H1 (cell line): Measurements from ENCODE around the gene TBX4. TPM values are rescaled to one million over a fixed set of nuclear protein-coding genes. Genes with fewer than 3 reads are reported as not detected.

Experiments
- BACH1 ChIP-seq: IDR thresholded peaks from 2 replicates; pipeline ENCODE4 v1.6.1; 2012; ENCODE audit warnings: low read length, improper control_type of control experiment
- BCL11A ChIP-seq, 2 experiments: IDR thresholded peaks; one replicate each; pipeline ENCODE4 v1.6.1; 2011; ENCODE audit warnings: low read depth in 2 of 2, low read length in 2 of 2, mild to moderate bottlenecking in 2 of 2
- CBX5 ChIP-seq: fragments of 300-800, 300-1000 bp; sonication (generic); IDR thresholded peaks from 2 replicates; pipeline ENCODE4 v1.7.1; 2016; ENCODE audit warnings: antibody characterized with exemption, low read length, low read depth
- CHD1 ChIP-seq: IDR thresholded peaks from 2 replicates; pipeline ENCODE4 v1.6.1; 2012; ENCODE audit warnings: low read depth, low read length, improper control_type of control experiment
- CHD2 ChIP-seq: IDR thresholded peaks from 2 replicates; pipeline ENCODE4 v1.6.1; 2012; ENCODE audit warnings: low read length, improper control_type of control experiment
- EP300 ChIP-seq, 2 experiments: IDR thresholded peaks; 1 replicate in 1 of 2; 2 replicates in 1 of 2; pipeline ENCODE4 v1.6.1; 2011 to 2012; ENCODE audit warnings: low read depth in 2 of 2, low read length in 2 of 2, mild to moderate bottlenecking in 2 of 2, borderline replicate concordance in 1 of 2, inconsistent platforms in 1 of 2, moderate library complexity in 1 of 2
- EZH2 ChIP-seq: fragments of 200-600 bp; sonication (generic); IDR thresholded peaks from 2 replicates; pipeline ENCODE4 v1.7.1; 2012; ENCODE audit warnings: low read depth, mild to moderate bottlenecking, moderate library complexity, low read length, inconsistent platforms; ENCODE audit not compliant: severe bottlenecking
- MAFK ChIP-seq: IDR thresholded peaks from 2 replicates; pipeline ENCODE4 v1.6.1; 2012; ENCODE audit warnings: low read depth, mild to moderate bottlenecking, improper control_type of control experiment, low read length
- RFX5 ChIP-seq: IDR thresholded peaks from 2 replicates; pipeline ENCODE4 v1.6.1; 2011; ENCODE audit warnings: low read depth, low read length, improper control_type of control experiment, borderline replicate concordance
- RNF2 ChIP-seq: fragments of 200-900, 300-1000 bp; sonication (generic); IDR thresholded peaks from 2 replicates; pipeline ENCODE4 v1.7.1; 2016; ENCODE audit warnings: borderline replicate concordance, low read depth, mild to moderate bottlenecking, antibody characterized with exemption, low read length; ENCODE audit not compliant: poor library complexity, severe bottlenecking; ENCODE audit errors: missing control alignments
- SIN3A ChIP-seq, 2 experiments: IDR thresholded peaks in 1 of 2; conservative IDR thresholded peaks in 1 of 2; 2 replicates each; pipeline ENCODE4 v1.6.1; 2011 to 2012; ENCODE audit warnings: low read length in 2 of 2, improper control_type of control experiment in 1 of 2, low read depth in 1 of 2, mild to moderate bottlenecking in 1 of 2
- polyA plus RNA-seq, 7 experiments: library from polyadenylated mRNA; depleted of rRNA in 3 of 7; stranded (reverse) in 5 of 7; unstranded in 2 of 7; fragments of >200 nt in 5 of 7; fragments of 200-250 nt in 2 of 7; gene quantifications; 1 replicate in 5 of 7; 2 replicates in 1 of 7; 4 replicates in 1 of 7; pipeline versions ENCODE4 v1.2.1 to v1.2.3, GENCODE V29; 2011 to 2013; ENCODE audit warnings: missing spikeins in 2 of 7, mixed read lengths in 2 of 7
- total RNA-seq: library from RNA; stranded (reverse); fragmentation: NEBNext Ultra II Directional; extraction: Animal tissue kit (Norgen Biotek cat#: 25700); gene quantifications from 2 replicates; pipeline ENCODE4 v1.2.1, GENCODE V29; 2021

The TBX4 gene
- total and polyA plus RNA-seq, 2 of the 8 experiments (the other 6 are each of a cell fraction or from before 2014, with no cell fraction given): 0.02 TPM; not detected in 1

GRCh38 chr17:61459939-61460718, 7.9 kb downstream of the TBX4 start (continued):
- no peak for TF ChIP-seq BACH1
- no peak for TF ChIP-seq MAFK
- TF ChIP-seq EZH2: peak; percentile 77
- TF ChIP-seq CHD2: no peak
- TF ChIP-seq CHD1: no peak
- TF ChIP-seq EP300 (IDR thresholded peaks at IDR 0.05; ENCODE audit: borderline replicate concordance in 1 of 2, low read depth in 2 of 2, low read length in 2 of 2): no peak
- no peak for TF ChIP-seq RFX5
- TF ChIP-seq SIN3A (conservative IDR thresholded peaks at IDR 0.05 in 1 of 2, IDR thresholded peaks at IDR 0.05 in 1 of 2; ENCODE audit: low read depth in 1 of 2, low read length in 2 of 2): no peak
- TF ChIP-seq BCL11A (IDR thresholded peaks at IDR 0.05; ENCODE audit: low read depth in 2 of 2, low read length in 2 of 2): no peak
- peak; percentile 91 for TF ChIP-seq RNF2
- no peak for TF ChIP-seq CBX5
